H1 (cell line): ENCODE results near the gene SMAP1.

Experiments
- CBX8 ChIP-seq: fragments of 300-800, 300-1000 bp; sonication (generic); IDR thresholded peaks from 2 replicates; pipeline ENCODE4 v1.7.1; 2016; ENCODE audit warnings: low read depth, low read length, borderline replicate concordance
- MAX ChIP-seq: IDR thresholded peaks from 2 replicates; pipeline ENCODE4 v1.6.1; 2012; ENCODE audit warnings: inconsistent platforms
- POLR2A ChIP-seq, 2 experiments: IDR thresholded peaks; 1 replicate in 1 of 2; 2 replicates in 1 of 2; pipeline ENCODE4 v1.6.1; 2011; ENCODE audit warnings: low read depth in 2 of 2, low read length in 2 of 2, mild to moderate bottlenecking in 2 of 2; ENCODE audit errors: control extremely low read depth in 1 of 2
- POU5F1 ChIP-seq: IDR thresholded peaks from 2 replicates; pipeline ENCODE4 v1.6.1; 2011; ENCODE audit warnings: low read depth, mild to moderate bottlenecking, low read length, moderate library complexity

DNA sequence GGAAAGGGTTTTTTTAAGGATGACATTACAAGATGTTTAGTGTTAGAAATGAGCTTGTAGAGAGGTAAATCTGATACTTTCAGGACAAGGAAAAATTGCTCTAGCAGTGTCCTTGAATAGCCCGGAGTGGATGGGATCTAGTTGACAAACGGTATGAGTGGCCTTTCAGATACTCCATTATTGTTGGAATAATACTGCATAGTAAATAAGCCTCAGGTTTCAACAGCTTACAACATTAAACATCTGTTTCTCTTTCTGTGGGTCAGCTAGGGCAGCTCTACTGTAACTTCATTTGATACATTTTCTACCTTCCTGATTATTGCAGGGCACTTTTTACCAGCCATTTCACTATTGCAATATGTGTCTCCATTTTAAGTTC lies 171.2 kb downstream of the SMAP1 start:
- TF ChIP-seq MAX (no peak), CBX8 (no peak), POU5F1 (no peak), POLR2A (IDR thresholded peaks at IDR 0.05; ENCODE audit: control extremely low read depth in 1 of 2, low read depth in 2 of 2, low read length in 2 of 2) (no peak)
